B cell (primary cell): Measurements from ENCODE around the gene WDR33. TPM values are rescaled to one million over a fixed set of nuclear protein-coding genes. Genes with fewer than 3 reads are reported as not detected.
A peak's percentile ranks its signal among the peaks of the same experiment; 100 is the strongest.

Source experiments
- ATAC-seq: fragments of 200-7000 bp; cut with Tn5 transposase; one replicate; pipeline ENCODE4 v1.10.0; 2021; ENCODE audit warnings: low read depth, mild to moderate bottlenecking, moderate number of reproducible peaks, moderate library complexity
- CTCF ChIA-PET: fragments of 350-600 bp; sonication (Branson Sonifier 250); formaldehyde crosslinking; loops from one replicate; lab custom pipeline; 2021; ENCODE audit warnings: antibody characterized with exemption, inconsistent platforms; lab: Charles Lee
- POLR2A ChIA-PET: fragments of 350-600 bp; sonication (Branson Sonifier 250); formaldehyde crosslinking; loops from one replicate; lab custom pipeline; 2021; ENCODE audit warnings: antibody characterized with exemption; lab: Charles Lee
- DNase-seq: peaks from one replicate; pipeline ENCODE4 v3.0.0; 2013
- H2AFZ ChIP-seq: 2 replicates; pipeline ENCODE4 v1.6.1; 2012; ENCODE audit warnings: mild to moderate bottlenecking, low read depth, low read length; ENCODE audit not compliant: insufficient read depth, poor library complexity, severe bottlenecking
- H3K27ac ChIP-seq, 2 donors: 1 replicate in 1 of 2; 2 replicates in 1 of 2; pipeline ENCODE4 v1.5.1; 2012 to 2013; ENCODE audit warnings: low read length in 2 of 2, mild to moderate bottlenecking in 2 of 2, moderate library complexity in 1 of 2
- H3K27me3 ChIP-seq, 4 experiments: fragments of 200-600 bp in 1 of 4; sonication (generic) in 1 of 4; replicated peaks in 1 of 4; 1 replicate in 2 of 4; 2 replicates in 2 of 4; pipeline versions ENCODE4 v1.6.1 to v1.7.0; 2013 to 2016; ENCODE audit warnings: low read length in 3 of 4, mild to moderate bottlenecking in 2 of 4, mixed read lengths in 1 of 4, moderate library complexity in 1 of 4; ENCODE audit not compliant: insufficient read depth in 4 of 4, control insufficient read depth in 3 of 4; ENCODE audit errors: control extremely low read depth in 1 of 4
- H3K36me3 ChIP-seq, 2 experiments: replicated peaks in 1 of 2; 1 replicate in 1 of 2; 2 replicates in 1 of 2; pipeline versions ENCODE4 v1.6.1 to v1.7.1; 2013; ENCODE audit warnings: low read length in 1 of 2; ENCODE audit not compliant: insufficient read depth in 2 of 2, control insufficient read depth in 1 of 2; ENCODE audit errors: control extremely low read depth in 1 of 2, extremely low read depth in 1 of 2
- H3K4me1 ChIP-seq, 2 donors: fragments of 200-600 bp in 1 of 2; sonication (generic) in 1 of 2; 1 replicate in 1 of 2; 2 replicates in 1 of 2; pipeline versions ENCODE4 v1.5.1 to v1.6.1; 2013 to 2017; ENCODE audit warnings: low read length in 2 of 2; ENCODE audit not compliant: control insufficient read depth in 2 of 2, insufficient read depth in 2 of 2
- H3K4me2 ChIP-seq: replicated peaks from 2 replicates; pipeline ENCODE3; 2012; ENCODE audit warnings: mild to moderate bottlenecking, low read depth, low read length; ENCODE audit not compliant: poor library complexity, severe bottlenecking
- H3K4me3 ChIP-seq, 5 experiments: fragments of 200-600 bp in 1 of 5; sonication (generic) in 1 of 5; 1 replicate in 3 of 5; 2 replicates in 2 of 5; pipeline versions ENCODE4 v1.5.1 to v1.7.0; 2011 to 2016; ENCODE audit warnings: low read length in 4 of 5, mild to moderate bottlenecking in 4 of 5, low read depth in 2 of 5, control low read depth in 1 of 5, moderate library complexity in 1 of 5; ENCODE audit not compliant: insufficient read depth in 1 of 5; ENCODE audit errors: control extremely low read depth in 1 of 5, extremely low read depth in 1 of 5
- H3K79me2 ChIP-seq: fragments of 200-600 bp; sonication (generic); one replicate; pipeline ENCODE4 v1.6.0; 2016; ENCODE audit warnings: low read length; ENCODE audit not compliant: control insufficient read depth, insufficient read depth
- H3K9ac ChIP-seq: fragments of 200-600 bp; sonication (generic); 2 replicates; pipeline ENCODE4 v1.6.1; 2017; ENCODE audit warnings: mild to moderate bottlenecking, low read length, moderate library complexity
- H3K9me3 ChIP-seq, 3 donors: one replicate each; pipeline versions ENCODE4 v1.6.1 to v1.7.1; 2013; ENCODE audit warnings: low read length in 2 of 3; ENCODE audit not compliant: control insufficient read depth in 2 of 3, insufficient read depth in 1 of 3; ENCODE audit errors: control extremely low read depth in 1 of 3
- H4K20me1 ChIP-seq: 2 replicates; pipeline ENCODE4 v1.6.0; 2012; ENCODE audit warnings: mild to moderate bottlenecking, low read length; ENCODE audit not compliant: insufficient read depth, control insufficient read depth, poor library complexity, severe bottlenecking
- H3K27ac Mint-ChIP-seq: one replicate; pipeline ENCODE4 v1.8.0; 2021; ENCODE audit warnings: mixed read lengths
- H3K27me3 Mint-ChIP-seq: one replicate; pipeline ENCODE4 v1.8.0; 2021; ENCODE audit warnings: mixed read lengths
- H3K4me1 Mint-ChIP-seq: one replicate; pipeline ENCODE4 v1.8.0; 2021; ENCODE audit warnings: mixed read lengths
- H3K4me3 Mint-ChIP-seq: one replicate; pipeline ENCODE4 v1.8.0; 2021; ENCODE audit warnings: mixed read lengths
- H3K9me3 Mint-ChIP-seq: one replicate; pipeline ENCODE4 v1.8.0; 2022; ENCODE audit warnings: mixed read lengths; ENCODE audit not compliant: insufficient read depth
- CTCF ChIP-seq: fragments of 200-600 bp; IDR thresholded peaks from one replicate; pipeline ENCODE4 v1.8.0; 2022; ENCODE audit warnings: antibody characterized with exemption, mild to moderate bottlenecking
- EZH2 ChIP-seq: IDR thresholded peaks from 2 replicates; pipeline ENCODE4 v1.6.1; 2012; ENCODE audit warnings: borderline replicate concordance, low read depth, mild to moderate bottlenecking, moderate library complexity, low read length; ENCODE audit not compliant: insufficient read depth, poor library complexity, severe bottlenecking
- WGBS: methylation state at CpG from one replicate; pipeline ENCODE4 v1.1.5; 2013; ENCODE audit warnings: missing lambda C conversion rate; ENCODE audit not compliant: insufficient coverage; 5-methylcytosine and 5-hydroxymethylcytosine counted together
- intact Hi-C: fragments of 100-400 bp; cut with micrococcal nuclease; formaldehyde crosslinking; loops from one replicate; pipeline ENCODE4 v1.10.0; 2022
- polyA plus RNA-seq: library from polyadenylated mRNA; depleted of rRNA; stranded (reverse); fragments of >200 nt; gene quantifications from 2 replicates; pipeline ENCODE4 v1.2.3, GENCODE V29; 2012
- total RNA-seq, 2 donors: library from RNA; stranded (reverse); fragments of 120-200 nt in 1 of 2; gene quantifications; 1 replicate in 1 of 2; 2 replicates in 1 of 2; pipeline versions ENCODE4 v1.2.3 to v1.2.4, GENCODE V29; 2013 to 2022

WDR33 gene
- total and polyA plus RNA-seq, 2 donors (not counting 1 experiment from before 2014, with no cell fraction given) = 17.2 to 101 TPM

DNA sequence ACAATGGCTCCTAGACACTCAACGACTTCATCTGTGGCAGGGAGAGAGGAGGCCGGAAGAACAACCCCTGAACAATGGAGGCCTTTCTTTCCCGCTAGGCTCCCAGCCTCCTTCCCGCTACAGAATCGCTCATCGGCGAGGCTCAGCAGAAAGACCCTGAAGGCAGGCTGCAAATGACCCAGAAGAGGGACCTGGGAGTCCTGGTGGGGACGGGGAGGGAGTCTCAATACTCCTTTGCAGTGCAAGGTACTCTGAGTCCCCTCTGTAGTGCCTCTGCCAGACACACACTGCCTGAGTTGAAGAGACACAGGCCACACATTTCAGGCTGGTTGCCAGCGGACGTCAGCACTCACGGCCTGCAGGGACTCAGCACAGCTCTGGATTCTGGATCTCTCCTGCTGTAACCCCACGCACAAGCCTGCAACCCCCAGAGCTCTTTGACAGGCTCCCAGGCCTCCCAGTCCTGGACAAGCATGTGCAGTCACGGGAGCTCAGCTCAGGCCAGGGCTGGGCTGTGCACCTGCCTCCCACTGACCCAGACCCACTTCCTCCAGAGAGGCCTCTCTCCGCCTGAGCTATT is 158.9 kb downstream of the WDR33 start:
- ChIA-PET POLR2A (interaction anchor here (0.5 to 0.7 kb wide), 2 partner anchors 61 to 232 kb away, joined by 4 to 5 read pairs; no protein-coding TSS in a partner anchor), CTCF (interaction anchor here (1.1 to 19.3 kb wide), 6 partner anchors 11 to 77 kb away, joined by 3 to 553 read pairs (median 4); no protein-coding TSS in a partner anchor)
- Histone ChIP-seq H3K4me2 (peak overlapping the region; percentile 49), H3K79me2 (no peaks in the 10 kb centered on the region), H3K9me3 (peaks cover 0 to 8% (median 0%) of the 10 kb centered on the region in 3 donors), H3K27me3 (no peaks in the 10 kb centered on the region), H2AFZ (peak overlapping the region; percentile 50), H3K27ac (no peak overlapping the region), H3K9ac (no peak overlapping the region), H3K36me3 (no peaks in the 10 kb centered on the region), H4K20me1 (no peaks in the 10 kb centered on the region), H3K4me1 (peaks cover 30 to 57% of the 10 kb centered on the region in 2 donors), H3K4me3 (no peak overlapping the region)
- peak; percentile 31 for ATAC-seq
- peaks cover 58% of the 10 kb centered on the region for H3K4me1 Mint-ChIP-seq
- TF ChIP-seq EZH2 = no peak
- TF ChIP-seq CTCF = no peak
- intact Hi-C loops = no loop called here
- no peaks in the 10 kb centered on the region for H3K27me3 Mint-ChIP-seq
- peak overlapping the region; percentile 61 for H3K27ac Mint-ChIP-seq
- peak overlapping the region; percentile 53 for H3K4me3 Mint-ChIP-seq
- DNase-seq = no peak
- WGBS = 83% methylated on average over 13 of the region's 14 CpGs
- H3K9me3 Mint-ChIP-seq = no peaks in the 10 kb centered on the region

DNA sequence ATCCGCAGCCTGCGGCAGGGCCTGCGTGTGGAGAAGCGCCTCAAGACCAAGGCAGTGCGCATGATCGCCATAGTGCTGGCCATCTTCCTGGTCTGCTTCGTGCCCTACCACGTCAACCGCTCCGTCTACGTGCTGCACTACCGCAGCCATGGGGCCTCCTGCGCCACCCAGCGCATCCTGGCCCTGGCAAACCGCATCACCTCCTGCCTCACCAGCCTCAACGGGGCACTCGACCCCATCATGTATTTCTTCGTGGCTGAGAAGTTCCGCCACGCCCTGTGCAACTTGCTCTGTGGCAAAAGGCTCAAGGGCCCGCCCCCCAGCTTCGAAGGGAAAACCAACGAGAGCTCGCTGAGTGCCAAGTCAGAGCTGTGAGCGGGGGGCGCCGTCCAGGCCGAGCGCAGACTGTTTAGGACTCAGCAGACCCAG is 159.6 kb downstream of the WDR33 start:
- Mint-ChIP-seq H3K4me3 (peak overlapping the region; percentile 23), H3K4me1 (peaks cover 64% of the 10 kb centered on the region), H3K27ac (peak overlapping the region; percentile 53), H3K27me3 (no peaks in the 10 kb centered on the region), H3K9me3 (no peaks in the 10 kb centered on the region)
- DNase-seq (no peak), ATAC-seq (no peak)
- intact Hi-C loops = no loop called here
- no peak overlapping the region for H3K27ac ChIP-seq
- H3K4me2 ChIP-seq = peak overlapping the region; percentile 15
- H3K36me3 ChIP-seq = no peaks in the 10 kb centered on the region
- no peak for TF ChIP-seq CTCF
- no peak for TF ChIP-seq EZH2
- H3K27me3 ChIP-seq = no peaks in the 10 kb centered on the region
- H3K4me1 ChIP-seq = peaks cover 30 to 64% of the 10 kb centered on the region in 2 donors
- no peaks in the 10 kb centered on the region for H4K20me1 ChIP-seq
- ChIA-PET POLR2A (no interaction called here), CTCF (interaction anchor here (1.4 to 19.3 kb wide), 4 partner anchors 14 to 160 kb away, joined by 3 to 553 read pairs (median 29); no protein-coding TSS in a partner anchor)
- H3K9me3 ChIP-seq = peaks cover 0 to 8% (median 0%) of the 10 kb centered on the region in 3 donors
- no peak overlapping the region for H3K9ac ChIP-seq
- no peaks in the 10 kb centered on the region for H3K79me2 ChIP-seq
- 94% methylated on average over 28 of the region's 29 CpGs for WGBS
- H3K4me3 ChIP-seq = no peak overlapping the region
- peak overlapping the region; percentile 16 for H2AFZ ChIP-seq
